Transverse colon (tissue), 4 donors: ENCODE measurements around the gene LRFN2. TPM values are rescaled to one million over a fixed set of nuclear protein-coding genes. Genes with fewer than 3 reads are reported as not detected.

ENCODE experiments used
- DNase-seq: peaks from one replicate; pipeline ENCODE4 v3.0.0-alpha.2; 2019
- H3K27ac ChIP-seq, 4 donors: fragments of 200-600 bp; sonication (generic); 2 replicates each; pipeline ENCODE4 v1.5.1; 2016 to 2018; ENCODE audit warnings: inconsistent platforms in 4 of 4
- H3K27me3 ChIP-seq: fragments of 200-600 bp; sonication (generic); 2 replicates; pipeline ENCODE4 v1.5.1; 2017; ENCODE audit warnings: inconsistent platforms
- H3K36me3 ChIP-seq, 4 donors: fragments of 200-600 bp; sonication (generic); 2 replicates each; pipeline ENCODE4 v1.5.1; 2017 to 2019; ENCODE audit warnings: inconsistent platforms in 4 of 4
- H3K4me1 ChIP-seq, 4 donors: fragments of 200-600 bp; sonication (generic); 2 replicates each; pipeline ENCODE4 v1.5.1; 2017 to 2020; ENCODE audit warnings: inconsistent platforms in 4 of 4
- H3K4me3 ChIP-seq, 4 donors: fragments of 200-600 bp; sonication (generic); 1 replicate in 1 of 4; 2 replicates in 3 of 4; pipeline versions ENCODE4 v1.5.1 to v1.6.1; 2017 to 2019; ENCODE audit warnings: inconsistent platforms in 4 of 4
- H3K9me3 ChIP-seq, 2 donors: fragments of 200-600 bp; sonication (generic); 2 replicates each; pipeline ENCODE4 v1.5.1; 2017 to 2019; ENCODE audit warnings: inconsistent platforms in 2 of 2
- EP300 ChIP-seq: sonication (generic); formaldehyde crosslinking; IDR thresholded peaks from one replicate; pipeline ENCODE4 v1.6.1; 2017; ENCODE audit warnings: antibody characterized with exemption, low read depth
- POLR2A ChIP-seq: fragments of 450-650 bp; IDR thresholded peaks from one replicate; pipeline ENCODE4 v1.6.1; 2016; ENCODE audit warnings: antibody characterized with exemption, mild to moderate bottlenecking, moderate library complexity
- POLR2AphosphoS5 ChIP-seq, 3 donors: sonication (generic); formaldehyde crosslinking; IDR thresholded peaks; one replicate each; pipeline ENCODE4 v1.6.1; 2016; ENCODE audit warnings: antibody characterized with exemption in 3 of 3
- WGBS, 2 donors: methylation state at CpG; one replicate each; pipeline ENCODE4 v1.1.5; 2018; ENCODE audit warnings: low coverage in 1 of 2; 5-methylcytosine and 5-hydroxymethylcytosine counted together
- in situ Hi-C, 4 donors: fragments of 200-750 bp; cut with MboI; loops; one replicate each; pipeline versions ENCODE4 v1.15.0 to v1.15.1; 2017; ENCODE audit warnings: low sequenced_read_pairs in 3 of 4, low pct_ligation_motif_present in 1 of 4, low pct_unique_long_range_greater_than_20kb in 1 of 4
- intact Hi-C: fragments of 100-400 bp; cut with DNase I; formaldehyde crosslinking; loops from one replicate; pipeline ENCODE4 v1.15.1; 2023; ENCODE audit warnings: low total_unique reads
- total RNA-seq, 4 donors: library from RNA; depleted of rRNA; stranded (reverse); fragments of >200 nt; gene quantifications; one replicate each; pipeline ENCODE4 v1.1.0, GENCODE V29; 2016
- TF ChIP-seq, protein P1 (sequence below), 5 experiments: fragments of 200-600 bp in 3 of 5; fragments of 450-650 bp in 2 of 5; sonication (generic) in 3 of 5; IDR thresholded peaks; 1 replicate in 2 of 5; 2 replicates in 3 of 5; pipeline ENCODE4 v1.5.1; 2016 to 2017; ENCODE audit warnings: antibody characterized with exemption in 5 of 5, inconsistent platforms in 3 of 5, mild to moderate bottlenecking in 2 of 5, moderate library complexity in 1 of 5

Gene LRFN2
- total RNA-seq, 4 donors from 2014 or later, result 0.40 to 0.41 TPM; not detected in 2

DNA sequence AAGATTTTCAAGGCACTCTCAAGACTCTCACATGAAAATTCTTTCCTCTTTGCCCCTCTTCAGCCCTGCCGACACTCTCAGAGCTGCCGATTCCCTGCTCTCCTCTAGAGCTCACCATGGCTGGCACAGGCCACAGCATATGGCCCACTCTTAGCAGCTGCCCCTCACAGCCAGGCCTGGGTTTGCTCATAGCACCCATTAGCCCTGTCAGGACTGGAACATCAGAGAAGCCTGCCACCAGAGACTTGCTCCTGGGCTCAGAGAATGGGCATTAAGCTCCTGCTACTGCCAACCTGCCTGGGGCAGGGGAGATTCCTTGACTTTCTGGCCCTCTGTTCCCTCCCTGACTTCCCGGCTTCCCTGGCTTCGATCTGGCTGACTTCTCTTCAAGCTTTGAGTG, 96.7 kb downstream of the LRFN2 start:
- no peaks in the 10 kb centered on the region for H3K9me3 ChIP-seq
- no peak for DNase-seq
- H3K27ac ChIP-seq, result no peak overlapping the region
- H3K27me3 ChIP-seq, result peaks cover 3% of the 10 kb centered on the region
- TF ChIP-seq, protein P1, sequence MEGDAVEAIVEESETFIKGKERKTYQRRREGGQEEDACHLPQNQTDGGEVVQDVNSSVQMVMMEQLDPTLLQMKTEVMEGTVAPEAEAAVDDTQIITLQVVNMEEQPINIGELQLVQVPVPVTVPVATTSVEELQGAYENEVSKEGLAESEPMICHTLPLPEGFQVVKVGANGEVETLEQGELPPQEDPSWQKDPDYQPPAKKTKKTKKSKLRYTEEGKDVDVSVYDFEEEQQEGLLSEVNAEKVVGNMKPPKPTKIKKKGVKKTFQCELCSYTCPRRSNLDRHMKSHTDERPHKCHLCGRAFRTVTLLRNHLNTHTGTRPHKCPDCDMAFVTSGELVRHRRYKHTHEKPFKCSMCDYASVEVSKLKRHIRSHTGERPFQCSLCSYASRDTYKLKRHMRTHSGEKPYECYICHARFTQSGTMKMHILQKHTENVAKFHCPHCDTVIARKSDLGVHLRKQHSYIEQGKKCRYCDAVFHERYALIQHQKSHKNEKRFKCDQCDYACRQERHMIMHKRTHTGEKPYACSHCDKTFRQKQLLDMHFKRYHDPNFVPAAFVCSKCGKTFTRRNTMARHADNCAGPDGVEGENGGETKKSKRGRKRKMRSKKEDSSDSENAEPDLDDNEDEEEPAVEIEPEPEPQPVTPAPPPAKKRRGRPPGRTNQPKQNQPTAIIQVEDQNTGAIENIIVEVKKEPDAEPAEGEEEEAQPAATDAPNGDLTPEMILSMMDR (IDR thresholded peaks at IDR 0.05), result no peak
- no peak for TF ChIP-seq POLR2A
- no peak for TF ChIP-seq POLR2AphosphoS5 (IDR thresholded peaks at IDR 0.05)
- TF ChIP-seq EP300, result no peak
- intact Hi-C loops, result no loop called here
- in situ Hi-C loops, result no loop called here
- no peak overlapping the region for H3K4me3 ChIP-seq
- no peaks in the 10 kb centered on the region for H3K36me3 ChIP-seq
- WGBS, 2 donors, result 90 to 91% methylated on average over 2 to 4 of the region's 4 CpGs
- no peaks in the 10 kb centered on the region for H3K4me1 ChIP-seq

DNA sequence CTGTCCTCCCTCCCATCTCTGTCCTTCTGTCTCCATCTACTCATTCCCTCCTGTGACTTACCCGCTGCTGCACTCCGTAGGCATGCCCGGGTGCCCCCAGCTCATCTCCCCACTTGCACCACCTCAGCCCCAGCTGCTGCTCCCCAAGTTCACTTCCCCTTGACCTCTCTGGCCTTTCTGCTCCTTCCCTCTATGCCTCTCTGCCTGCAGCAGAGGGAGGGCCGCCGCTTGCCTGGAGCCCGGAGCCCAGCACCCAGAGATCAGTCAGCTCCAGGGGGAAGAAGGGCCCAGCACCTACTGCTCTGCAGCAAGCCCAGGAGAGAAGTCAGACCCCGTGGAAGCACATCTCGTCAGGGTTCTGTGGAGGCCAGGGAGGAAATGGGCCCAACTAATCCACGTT, 97.4 kb downstream of the LRFN2 start:
- Histone ChIP-seq H3K27me3 (peaks cover 3% of the 10 kb centered on the region), H3K27ac (no peak overlapping the region), H3K9me3 (no peaks in the 10 kb centered on the region), H3K4me3 (no peak overlapping the region), H3K4me1 (no peaks in the 10 kb centered on the region), H3K36me3 (no peaks in the 10 kb centered on the region)
- in situ Hi-C loops, result no loop called here
- WGBS, 2 donors, result 76 to 91% methylated on average over 3 to 9 of the region's 9 CpGs
- intact Hi-C loops, result no loop called here
- no peak for TF ChIP-seq POLR2A
- TF ChIP-seq, protein P1 (IDR thresholded peaks at IDR 0.05), result no peak
- TF ChIP-seq EP300, result no peak
- TF ChIP-seq POLR2AphosphoS5 (IDR thresholded peaks at IDR 0.05), result no peak
- no peak for DNase-seq

DNA sequence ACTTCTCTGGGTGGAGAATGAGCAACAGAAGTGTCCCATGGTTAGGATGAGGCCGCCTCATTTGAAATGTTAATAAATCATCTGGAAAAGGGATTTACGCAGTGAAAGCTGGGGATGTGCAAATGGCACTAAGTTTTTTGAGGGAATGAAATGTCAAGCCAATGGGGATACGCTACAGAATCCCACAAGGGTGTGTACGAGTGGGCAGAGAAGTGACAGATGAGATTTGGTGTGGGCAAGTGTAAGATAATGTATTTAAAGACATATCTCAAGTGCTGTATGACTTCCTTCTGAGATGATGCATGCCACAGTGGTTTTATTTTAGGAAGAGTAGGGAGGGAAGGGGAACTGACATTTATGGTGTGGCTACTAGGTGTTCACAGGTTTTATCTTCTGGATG, 100.6 kb downstream of the LRFN2 start:
- no peaks in the 10 kb centered on the region for H3K27me3 ChIP-seq
- in situ Hi-C loops (no loop called here), intact Hi-C loops (no loop called here)
- H3K4me3 ChIP-seq, result no peak overlapping the region
- TF ChIP-seq, protein P1 (IDR thresholded peaks at IDR 0.05), result no peak
- TF ChIP-seq POLR2A (no peak), EP300 (no peak), POLR2AphosphoS5 (IDR thresholded peaks at IDR 0.05) (no peak)
- H3K27ac ChIP-seq, result no peak overlapping the region
- no peaks in the 10 kb centered on the region for H3K36me3 ChIP-seq
- H3K4me1 ChIP-seq, result no peaks in the 10 kb centered on the region
- 84 to 86% methylated on average over 4 of the region's 4 CpGs for WGBS, 2 donors
- DNase-seq, result no peak
- H3K9me3 ChIP-seq, result no peaks in the 10 kb centered on the region

DNA sequence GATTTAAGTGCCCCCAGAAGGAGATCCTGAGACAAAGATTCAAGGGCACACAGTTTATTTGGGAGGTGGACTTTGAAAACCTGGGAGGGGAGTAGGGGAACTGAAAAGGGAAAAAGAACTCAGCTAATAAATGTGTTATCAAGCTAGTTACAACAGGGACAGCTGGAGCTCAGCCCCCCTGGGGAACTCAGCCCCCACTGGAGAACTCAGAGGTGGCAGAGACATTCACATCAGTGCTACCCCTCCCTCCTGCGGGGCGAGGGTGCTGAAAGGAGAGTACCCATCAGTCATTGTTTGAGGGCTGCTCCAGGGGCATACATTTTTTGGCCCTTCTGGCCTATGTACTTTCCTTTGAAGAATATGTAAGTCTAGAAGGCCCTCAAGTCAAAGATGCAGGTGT, 101.4 kb downstream of the LRFN2 start:
- WGBS, 2 donors, result 95% methylated on average over 2 of the region's 2 CpGs; no CpG with 5 or more reads in 1 of the 2 donors
- no peak for TF ChIP-seq POLR2AphosphoS5 (IDR thresholded peaks at IDR 0.05)
- TF ChIP-seq, protein P1 (IDR thresholded peaks at IDR 0.05), result no peak
- no peak for TF ChIP-seq POLR2A
- TF ChIP-seq EP300, result no peak
- Histone ChIP-seq H3K4me3 (no peak overlapping the region), H3K36me3 (no peaks in the 10 kb centered on the region), H3K9me3 (no peaks in the 10 kb centered on the region), H3K27me3 (no peaks in the 10 kb centered on the region), H3K4me1 (no peaks in the 10 kb centered on the region), H3K27ac (no peak overlapping the region)
- in situ Hi-C loops (no loop called here), intact Hi-C loops (no loop called here)
- DNase-seq, result no peak
